HG03558 (cell line): ENCODE results near the gene TSC2.
"Not testable (repeated sequence)": the region's sequence is repeated elsewhere in the genome, so short reads cannot be mapped to it uniquely, and the experiment has no call there.

Experiments used
- ATAC-seq: cut with Tn5 transposase; IDR thresholded peaks from one replicate; pipeline ENCODE4 v1.9.1; 2021; ENCODE audit warnings: moderate number of reproducible peaks; ENCODE audit not compliant: unreplicated experiment; ENCODE audit errors: extremely low read depth

The TSC2 gene

GRCh38 chr16:2009164-2009711, 38.5 kb upstream of the TSC2 start:
- ATAC-seq, result no peak

- ATAC-seq, result no peak
Observed at GRCh38 chr16:2009791-2010510, 37.8 kb upstream of the TSC2 start, which contains the start of gene ZNF598. TSS of gene ZNF598 (minus strand) at chr16:2009821.

DNA sequence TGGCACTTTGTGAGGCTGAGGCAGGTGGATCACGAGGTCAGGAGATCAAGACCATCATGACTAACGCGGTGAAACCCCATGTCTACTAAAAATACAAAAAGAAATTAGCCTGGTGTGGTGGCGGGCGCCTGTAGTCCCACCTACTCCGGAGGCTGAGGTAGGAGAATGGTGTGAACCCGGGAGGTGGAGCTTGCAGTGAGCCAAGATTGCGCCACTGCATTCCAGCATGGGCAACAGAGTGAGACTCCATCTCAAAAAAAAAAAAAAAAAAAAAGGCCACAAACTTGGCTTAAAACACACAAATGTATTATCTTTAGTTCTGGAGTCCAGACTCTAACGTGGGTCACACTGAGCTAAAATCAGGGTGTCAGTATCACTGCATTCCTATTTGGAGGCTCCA, 36.1 kb upstream of the TSC2 start:
- ATAC-seq, result not testable (repeated sequence)

GRCh38 chr16:2013527-2013926, 34.3 kb upstream of the TSC2 start:
- no peak for ATAC-seq

DNA sequence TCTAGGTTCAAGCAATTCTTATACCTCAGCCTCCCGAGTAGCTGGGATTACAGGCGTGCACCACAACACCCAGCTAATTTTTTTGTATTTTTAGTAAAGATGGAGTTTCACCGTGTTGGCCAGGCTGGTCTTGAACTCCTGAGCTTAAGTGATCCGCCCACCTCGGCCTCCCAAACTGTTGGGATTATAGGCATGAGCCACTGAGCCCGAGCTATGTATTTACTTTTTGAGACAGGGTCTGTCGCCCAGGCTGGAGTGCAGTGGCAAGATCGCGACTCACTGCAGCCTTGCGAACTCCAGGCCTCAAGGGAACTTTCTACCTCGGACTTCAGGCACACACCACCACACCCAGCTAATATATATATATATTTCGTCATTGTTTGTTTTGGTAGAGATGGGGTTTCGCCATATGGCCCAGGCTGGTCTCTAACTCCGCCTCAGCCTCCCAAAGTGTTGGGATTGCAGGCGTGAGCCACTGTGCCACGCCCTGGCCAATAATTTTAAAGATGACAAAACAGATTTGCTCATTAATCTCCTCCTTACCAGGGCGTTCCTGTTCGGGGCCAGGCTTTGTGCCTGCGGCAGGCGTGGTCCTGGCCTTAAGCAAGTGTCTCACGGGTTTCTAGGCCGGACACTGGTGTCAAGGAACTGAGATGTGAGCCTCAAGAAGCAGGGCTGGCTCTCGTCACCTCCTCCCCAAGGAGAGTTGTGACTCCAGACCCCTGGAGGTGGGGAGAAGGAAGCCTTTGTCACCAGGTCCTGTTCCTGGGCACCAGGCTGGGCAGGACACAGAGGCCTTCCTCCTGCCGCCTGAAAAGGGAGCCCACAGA, 32.5 kb upstream of the TSC2 start:
- ATAC-seq, result no peak

DNA sequence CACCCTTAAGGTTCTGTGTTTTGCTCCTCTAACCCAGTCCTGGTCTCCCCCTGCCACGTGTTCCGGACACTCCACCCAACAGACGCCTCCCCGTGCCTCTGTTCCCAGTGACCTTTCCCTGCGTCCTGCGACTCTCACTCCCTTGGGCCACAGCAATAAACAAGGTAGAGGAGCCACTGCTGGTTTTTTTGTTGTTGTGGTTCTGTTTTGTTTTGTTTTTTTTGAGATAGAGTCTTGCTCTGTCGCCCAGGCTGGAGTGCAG, 31.9 kb upstream of the TSC2 start:
- no peak for ATAC-seq

- ATAC-seq, result no peak
Observed at GRCh38 chr16:2016407-2016922, 31.3 kb upstream of the TSC2 start.

DNA sequence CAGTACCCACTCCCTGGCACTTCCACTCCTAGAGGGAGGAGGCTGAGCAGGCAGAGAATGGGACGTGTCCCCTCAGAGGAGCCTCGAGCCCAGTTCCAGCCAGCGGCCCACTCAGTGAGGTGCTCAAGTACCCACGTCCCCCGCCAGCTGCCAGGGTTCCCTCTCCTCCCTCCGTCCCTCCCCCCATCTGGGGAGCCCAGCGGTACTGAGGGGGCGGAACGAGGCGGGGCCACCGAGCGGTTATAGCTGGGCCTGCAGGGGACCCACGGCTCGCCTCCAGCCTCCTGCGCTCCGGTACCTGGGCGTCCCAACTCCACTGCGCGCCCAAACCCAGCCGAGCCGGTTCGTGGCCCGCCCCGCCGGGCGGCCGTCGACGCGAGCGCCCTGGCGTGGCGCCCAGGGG, 28.3 kb upstream of the TSC2 start, which contains the start of gene NPW:
TSS of gene NPW (plus strand) at position 268 of the 403 bp plus-strand sequence.
- no peak for ATAC-seq

DNA sequence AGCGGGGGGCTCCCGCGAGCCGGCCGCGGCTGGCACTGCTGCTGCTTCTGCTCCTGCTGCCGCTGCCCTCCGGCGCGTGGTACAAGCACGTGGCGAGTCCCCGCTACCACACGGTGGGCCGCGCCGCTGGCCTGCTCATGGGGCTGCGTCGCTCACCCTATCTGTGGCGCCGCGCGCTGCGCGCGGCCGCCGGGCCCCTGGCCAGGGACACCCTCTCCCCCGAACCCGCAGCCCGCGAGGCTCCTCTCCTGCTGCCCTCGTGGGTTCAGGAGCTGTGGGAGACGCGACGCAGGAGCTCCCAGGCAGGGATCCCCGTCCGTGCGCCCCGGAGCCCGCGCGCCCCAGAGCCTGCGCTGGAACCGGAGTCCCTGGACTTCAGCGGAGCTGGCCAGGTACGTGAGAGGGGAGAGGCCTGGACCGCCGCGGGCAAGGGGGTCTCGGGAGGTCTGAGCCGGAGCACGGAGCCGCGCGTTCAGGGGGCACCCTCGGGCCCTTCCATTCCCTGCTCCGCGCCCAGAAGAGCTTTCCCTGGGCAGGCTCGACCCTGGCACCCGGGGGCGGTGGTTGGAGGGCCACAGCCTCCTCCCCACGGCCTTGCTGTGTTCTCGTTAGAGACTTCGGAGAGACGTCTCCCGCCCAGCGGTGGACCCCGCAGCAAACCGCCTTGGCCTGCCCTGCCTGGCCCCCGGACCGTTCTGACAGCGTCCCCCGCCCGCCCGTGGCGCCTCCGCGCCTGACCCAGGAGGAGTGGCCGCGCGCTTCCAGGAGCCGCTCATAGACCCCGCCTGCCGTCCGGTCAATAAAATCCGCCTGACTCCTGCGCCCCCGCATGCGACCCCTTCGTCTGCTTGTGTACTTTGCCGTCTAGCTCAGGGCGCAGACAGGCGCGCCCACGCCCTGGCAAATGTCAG, 27.6 kb upstream of the TSC2 start:
- ATAC-seq, result no peak

- ATAC-seq, result no peak
Observed at GRCh38 chr16:2022723-2023091, 25.1 kb upstream of the TSC2 start.

GRCh38 chr16:2023092-2024031, 24.4 kb upstream of the TSC2 start:
- no peak for ATAC-seq

DNA sequence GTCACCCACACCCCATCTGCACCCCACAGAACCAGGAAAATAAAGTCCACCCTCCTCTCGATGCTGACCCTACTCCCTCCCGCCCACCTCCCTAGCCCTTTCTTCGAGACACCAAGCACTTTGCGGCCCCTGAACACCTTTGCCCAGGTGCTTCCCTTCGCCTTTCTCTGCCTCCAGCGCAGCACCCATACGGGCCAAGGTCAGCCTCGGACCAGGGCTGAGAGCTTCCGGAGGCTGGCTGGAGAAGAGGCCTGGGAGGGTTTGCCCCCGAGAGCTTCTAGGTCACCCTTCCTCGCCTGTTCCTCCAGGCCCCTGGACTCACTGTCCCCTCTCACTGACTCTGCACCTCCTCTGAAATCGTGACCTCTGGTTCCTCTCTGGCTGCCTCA, 23.8 kb upstream of the TSC2 start:
- ATAC-seq, result no peak

GRCh38 chr16:2025251-2025650, 22.5 kb upstream of the TSC2 start:
- ATAC-seq, result no peak

- no peak for ATAC-seq
Observed at GRCh38 chr16:2025878-2026460, 21.8 kb upstream of the TSC2 start.

- no peak for ATAC-seq
Observed at GRCh38 chr16:2026461-2027023, 21.2 kb upstream of the TSC2 start, which contains the start of gene NHERF2. TSS of gene NHERF2 (plus strand) at chr16:2026902. CDS start at chr16:2027006, 104 bp downstream.

- ATAC-seq, result no peak
Observed at GRCh38 chr16:2027024-2028010, 20.5 kb upstream of the TSC2 start.

DNA sequence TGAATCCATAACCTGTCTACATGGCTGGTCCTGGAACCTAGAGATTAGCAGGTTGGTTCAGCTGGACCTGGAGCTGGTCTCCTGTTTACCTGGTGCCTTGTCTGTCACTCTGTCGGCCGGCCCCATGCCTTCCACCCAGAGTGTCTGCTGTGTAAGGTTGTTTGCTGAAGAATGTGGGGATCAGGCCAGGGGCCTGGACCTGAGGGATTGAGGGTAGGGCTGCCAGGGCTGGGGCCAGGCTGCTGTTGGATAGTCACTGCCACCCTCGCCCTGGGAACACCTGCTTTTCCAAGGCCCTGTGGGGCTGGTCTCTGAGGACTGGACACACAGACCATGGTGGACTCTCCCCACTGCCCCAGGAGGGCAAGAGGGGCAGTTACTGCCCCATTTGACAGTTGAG, 19.6 kb upstream of the TSC2 start:
- no peak for ATAC-seq
